Measurements from ENCODE around the gene TMEM185B.

TMEM185B gene

DNA sequence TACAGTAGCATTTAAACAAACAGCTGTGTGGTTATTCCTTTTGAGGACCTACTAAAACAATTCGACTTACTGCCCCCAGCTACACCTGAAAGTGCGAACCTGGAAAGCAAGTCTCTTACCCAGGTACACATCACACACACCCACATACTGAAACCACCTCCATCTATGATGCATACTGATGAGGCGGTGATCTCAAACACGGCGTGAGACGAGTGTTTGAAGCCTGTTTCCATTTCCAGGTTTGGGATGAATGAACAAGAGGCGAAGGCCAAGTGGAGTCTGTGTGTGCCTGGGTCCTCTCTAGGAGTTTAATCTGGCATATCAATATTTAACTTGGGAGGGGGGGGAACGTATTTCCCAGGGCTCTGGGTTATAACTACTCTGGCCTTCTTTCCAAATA lies 1.6 kb downstream of the TMEM185B start:
- H3K4me3 ChIP-seq (ENCODE audit: extremely low read depth, insufficient read depth, low read length, poor library complexity, severe bottlenecking): no peak overlapping the region
- peaks cover 13% of the 10 kb centered on the region for H3K36me3 ChIP-seq (ENCODE audit: control insufficient read depth, insufficient read depth, low read length)
- no peaks in the 10 kb centered on the region for H3K4me1 ChIP-seq (ENCODE audit: control insufficient read depth, insufficient read depth, low read length, poor library complexity, severe bottlenecking)
- H3K27ac ChIP-seq (ENCODE audit: low read depth, low read length, severe bottlenecking): no peak overlapping the region
- WGBS, 2 experiments (ENCODE audit: insufficient coverage in 2 of 2): 96 to 98% methylated on average over 6 to 8 of the region's 8 CpGs
- peaks cover 8% of the 10 kb centered on the region for H3K9me3 ChIP-seq (ENCODE audit: control insufficient read depth, low read length)

DNA sequence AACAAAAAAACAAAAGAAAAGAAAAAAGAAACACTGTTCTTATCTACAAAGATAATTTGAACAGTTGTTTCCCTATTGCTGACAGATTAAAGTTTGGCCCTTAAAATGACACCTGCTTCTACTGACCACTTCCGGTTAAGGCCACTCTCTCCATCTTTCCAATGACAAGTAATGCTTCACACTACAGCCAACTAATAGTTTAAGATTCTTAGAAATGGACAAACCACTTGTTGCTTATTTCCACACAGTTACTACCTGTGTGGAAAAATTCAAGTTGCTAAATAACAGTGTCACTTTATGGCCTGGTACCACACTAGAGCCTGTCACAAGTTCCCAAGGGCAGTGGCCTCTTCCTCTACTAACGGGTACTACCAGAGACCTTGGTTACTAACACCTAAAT lies 2.4 kb downstream of the TMEM185B start:
- Histone ChIP-seq H3K27ac (ENCODE audit: low read depth, low read length, severe bottlenecking) (no peak overlapping the region), H3K9me3 (ENCODE audit: control insufficient read depth, low read length) (peaks cover 8% of the 10 kb centered on the region), H3K4me3 (ENCODE audit: extremely low read depth, insufficient read depth, low read length, poor library complexity, severe bottlenecking) (no peak overlapping the region), H3K36me3 (ENCODE audit: control insufficient read depth, insufficient read depth, low read length) (peaks cover 13% of the 10 kb centered on the region), H3K4me1 (ENCODE audit: control insufficient read depth, insufficient read depth, low read length, poor library complexity, severe bottlenecking) (no peaks in the 10 kb centered on the region)
- 81 to 93% methylated on average over 1 to 2 of the region's 2 CpGs for WGBS, 2 experiments (ENCODE audit: insufficient coverage in 2 of 2)

GRCh38 chr2:120219766-120220165 lies 3.4 kb downstream of the TMEM185B start:
- 95 to 100% methylated on average over 1 to 4 of the region's 5 CpGs for WGBS, 2 experiments (ENCODE audit: insufficient coverage in 2 of 2)
- H3K36me3 ChIP-seq (ENCODE audit: control insufficient read depth, insufficient read depth, low read length): peaks cover 13% of the 10 kb centered on the region

GRCh38 chr2:120219291-120219690 lies 3.9 kb downstream of the TMEM185B start:
- WGBS, 2 experiments (ENCODE audit: insufficient coverage in 2 of 2): 100% methylated on average over 4 of the region's 5 CpGs; no CpG with 5 or more reads in 1 of the 2 experiments
- Histone ChIP-seq H3K27ac (ENCODE audit: low read depth, low read length, severe bottlenecking) (no peak overlapping the region), H3K36me3 (ENCODE audit: control insufficient read depth, insufficient read depth, low read length) (peaks cover 13% of the 10 kb centered on the region), H3K4me1 (ENCODE audit: control insufficient read depth, insufficient read depth, low read length, poor library complexity, severe bottlenecking) (no peaks in the 10 kb centered on the region), H3K4me3 (ENCODE audit: extremely low read depth, insufficient read depth, low read length, poor library complexity, severe bottlenecking) (no peak overlapping the region), H3K9me3 (ENCODE audit: control insufficient read depth, low read length) (peaks cover 8% of the 10 kb centered on the region)

More at GRCh38 chr2:120219766-120220165, 3.4 kb downstream of the TMEM185B start:
- H3K4me1 ChIP-seq (ENCODE audit: control insufficient read depth, insufficient read depth, low read length, poor library complexity, severe bottlenecking): no peaks in the 10 kb centered on the region
- peaks cover 8% of the 10 kb centered on the region for H3K9me3 ChIP-seq (ENCODE audit: control insufficient read depth, low read length)
- H3K27ac ChIP-seq (ENCODE audit: low read depth, low read length, severe bottlenecking): no peak overlapping the region
- no peak overlapping the region for H3K4me3 ChIP-seq (ENCODE audit: extremely low read depth, insufficient read depth, low read length, poor library complexity, severe bottlenecking)

DNA sequence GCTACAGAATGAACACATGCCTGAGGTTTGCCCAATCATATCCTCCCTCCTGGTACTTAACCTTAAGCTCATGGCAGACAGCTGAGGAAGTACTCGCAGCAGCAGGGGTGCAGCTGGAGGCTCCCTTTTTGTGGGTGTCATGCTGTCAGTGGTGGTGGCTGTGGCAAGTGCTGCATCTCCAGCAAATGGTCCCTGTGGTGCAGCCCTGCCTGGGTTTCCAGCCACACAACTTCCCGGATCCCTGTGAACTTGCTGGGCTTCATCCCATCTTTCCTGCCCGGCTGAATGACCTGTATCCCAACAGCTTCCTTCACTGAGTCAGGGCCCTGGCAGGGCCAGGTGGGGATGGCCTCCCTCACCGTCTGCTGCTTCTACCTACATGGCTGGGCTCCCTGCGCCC lies 5.0 kb downstream of the TMEM185B start:
- H3K9me3 ChIP-seq (ENCODE audit: control insufficient read depth, low read length): peaks cover 8% of the 10 kb centered on the region
- no peak overlapping the region for H3K27ac ChIP-seq (ENCODE audit: low read depth, low read length, severe bottlenecking)
- H3K36me3 ChIP-seq (ENCODE audit: control insufficient read depth, insufficient read depth, low read length): peaks cover 13% of the 10 kb centered on the region
- H3K4me3 ChIP-seq (ENCODE audit: extremely low read depth, insufficient read depth, low read length, poor library complexity, severe bottlenecking): no peak overlapping the region
- H3K4me1 ChIP-seq (ENCODE audit: control insufficient read depth, insufficient read depth, low read length, poor library complexity, severe bottlenecking): no peaks in the 10 kb centered on the region
- WGBS, 2 experiments (ENCODE audit: insufficient coverage in 2 of 2): 82 to 94% methylated on average over 2 to 4 of the region's 5 CpGs

- H3K27ac ChIP-seq (ENCODE audit: low read depth, low read length, severe bottlenecking): no peak overlapping the region
Measured at GRCh38 chr2:120210270-120210693, 12.9 kb downstream of the TMEM185B start.

DNA sequence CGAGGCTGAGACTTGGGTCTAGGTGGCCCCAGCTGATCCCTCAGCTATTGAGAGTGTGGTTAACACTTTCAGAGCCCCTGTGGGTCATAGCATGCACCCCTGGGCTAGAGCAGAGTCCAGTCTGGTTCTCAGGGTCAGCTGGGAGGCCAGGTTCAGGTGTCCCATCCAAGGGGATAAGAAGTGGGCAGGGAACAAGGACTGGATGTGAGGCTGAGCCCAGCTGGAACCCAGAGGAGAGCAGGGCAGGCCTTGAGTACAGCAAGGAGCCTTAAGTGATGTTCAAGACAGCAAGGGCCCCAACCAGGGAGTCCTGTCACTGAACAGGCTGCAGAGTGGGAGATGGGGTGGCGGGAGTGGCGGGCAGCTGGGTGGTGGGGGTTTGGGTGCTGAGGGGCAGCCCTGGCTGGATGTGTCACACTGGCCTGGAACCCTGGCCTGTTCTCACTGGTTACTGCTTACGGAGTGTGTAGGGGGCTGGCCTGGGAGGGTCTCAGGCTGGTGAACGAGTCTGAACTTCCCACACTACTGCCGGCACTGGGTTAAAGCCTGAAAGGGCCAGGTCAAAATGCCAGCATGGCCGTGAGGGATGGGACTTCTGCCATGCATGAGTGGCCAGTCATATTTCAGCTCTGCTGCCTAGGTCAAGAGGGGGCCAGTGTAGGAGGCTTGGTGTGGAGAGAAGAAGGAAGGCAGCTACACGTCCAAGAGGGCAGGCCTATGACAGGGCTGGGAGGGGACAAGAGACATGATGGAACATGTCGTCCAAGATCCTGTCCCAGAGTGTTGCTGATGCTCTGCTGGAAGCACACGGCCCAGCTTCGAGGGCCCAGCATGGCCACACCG lies 13.6 kb downstream of the TMEM185B start:
- Histone ChIP-seq H3K9me3 (ENCODE audit: control insufficient read depth, low read length) (no peaks in the 10 kb centered on the region), H3K27ac (ENCODE audit: low read depth, low read length, severe bottlenecking) (no peak overlapping the region), H3K36me3 (ENCODE audit: control insufficient read depth, insufficient read depth, low read length) (no peaks in the 10 kb centered on the region), H3K4me3 (ENCODE audit: extremely low read depth, insufficient read depth, low read length, poor library complexity, severe bottlenecking) (no peak overlapping the region), H3K4me1 (ENCODE audit: control insufficient read depth, insufficient read depth, low read length, poor library complexity, severe bottlenecking) (no peaks in the 10 kb centered on the region)
- WGBS, 2 experiments (ENCODE audit: insufficient coverage in 2 of 2): 89 to 92% methylated on average over 6 to 9 of the region's 12 CpGs

More at GRCh38 chr2:120210270-120210693, 12.9 kb downstream of the TMEM185B start:
- H3K9me3 ChIP-seq (ENCODE audit: control insufficient read depth, low read length): no peaks in the 10 kb centered on the region
- WGBS, 2 experiments (ENCODE audit: insufficient coverage in 2 of 2): 67 to 78% methylated on average over 3 to 7 of the region's 10 CpGs
- no peaks in the 10 kb centered on the region for H3K4me1 ChIP-seq (ENCODE audit: control insufficient read depth, insufficient read depth, low read length, poor library complexity, severe bottlenecking)
- H3K36me3 ChIP-seq (ENCODE audit: control insufficient read depth, insufficient read depth, low read length): no peaks in the 10 kb centered on the region
- H3K4me3 ChIP-seq (ENCODE audit: extremely low read depth, insufficient read depth, low read length, poor library complexity, severe bottlenecking): no peak overlapping the region

DNA sequence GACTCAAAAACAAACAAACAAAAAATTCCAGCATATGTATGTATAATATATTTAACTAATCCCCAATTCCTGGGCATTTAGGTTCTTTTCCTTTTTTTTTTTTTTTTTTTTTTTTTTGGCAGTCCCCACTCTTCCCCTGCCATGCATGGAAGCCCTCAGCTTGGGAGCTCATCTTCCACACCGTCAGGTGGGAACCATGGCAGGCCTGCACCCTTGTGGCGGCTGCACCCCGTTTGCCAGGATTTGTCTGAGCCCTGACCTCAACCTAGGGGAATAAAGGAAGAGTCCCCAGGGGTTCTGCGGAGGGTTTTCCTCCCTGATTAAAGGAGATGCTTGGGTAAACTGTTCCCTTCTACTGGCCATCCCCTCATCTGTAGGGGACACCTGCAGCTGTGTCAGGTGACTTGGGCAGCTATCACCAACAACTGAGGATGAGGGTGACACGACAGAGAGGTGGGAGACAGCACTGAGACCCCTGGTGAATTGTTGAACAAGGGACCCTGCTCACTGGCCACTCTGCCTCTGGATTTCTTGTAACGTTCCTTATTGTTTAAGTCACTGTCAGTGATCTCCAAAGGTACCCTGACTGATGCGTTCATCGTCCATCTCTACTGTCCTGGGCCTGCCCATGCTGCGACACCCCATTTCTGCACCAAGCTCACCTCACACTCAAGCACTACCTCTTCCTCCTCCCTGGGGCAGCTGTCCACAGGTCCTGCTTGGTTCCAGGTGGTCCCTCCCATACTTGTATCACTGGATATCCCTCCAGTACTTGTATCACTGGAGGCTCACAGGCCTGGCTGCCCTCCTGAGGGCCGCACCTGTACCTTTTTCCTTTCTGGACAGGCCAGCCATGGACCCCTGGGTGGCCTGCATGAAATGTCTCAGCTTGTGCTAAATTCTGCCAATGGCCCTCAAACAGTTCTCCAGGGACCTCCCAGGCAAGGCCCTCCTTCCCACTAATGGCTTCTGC lies 14.5 kb downstream of the TMEM185B start:
- Histone ChIP-seq H3K4me3 (ENCODE audit: extremely low read depth, insufficient read depth, low read length, poor library complexity, severe bottlenecking) (no peak overlapping the region), H3K36me3 (ENCODE audit: control insufficient read depth, insufficient read depth, low read length) (no peaks in the 10 kb centered on the region), H3K27ac (ENCODE audit: low read depth, low read length, severe bottlenecking) (no peak overlapping the region), H3K4me1 (ENCODE audit: control insufficient read depth, insufficient read depth, low read length, poor library complexity, severe bottlenecking) (no peaks in the 10 kb centered on the region), H3K9me3 (ENCODE audit: control insufficient read depth, low read length) (no peaks in the 10 kb centered on the region)
- 87 to 96% methylated on average over 8 of the region's 10 CpGs for WGBS, 2 experiments (ENCODE audit: insufficient coverage in 2 of 2)

GRCh38 chr2:120206022-120206581 lies 17.1 kb downstream of the TMEM185B start:
- no peaks in the 10 kb centered on the region for H3K36me3 ChIP-seq (ENCODE audit: control insufficient read depth, insufficient read depth, low read length)
- 50 to 66% methylated on average over 8 of the region's 8 CpGs for WGBS, 2 experiments (ENCODE audit: insufficient coverage in 2 of 2)
- H3K4me3 ChIP-seq (ENCODE audit: extremely low read depth, insufficient read depth, low read length, poor library complexity, severe bottlenecking): no peak overlapping the region
- no peaks in the 10 kb centered on the region for H3K4me1 ChIP-seq (ENCODE audit: control insufficient read depth, insufficient read depth, low read length, poor library complexity, severe bottlenecking)
- no peaks in the 10 kb centered on the region for H3K9me3 ChIP-seq (ENCODE audit: control insufficient read depth, low read length)
- H3K27ac ChIP-seq (ENCODE audit: low read depth, low read length, severe bottlenecking): no peak overlapping the region

GRCh38 chr2:120204945-120205670 lies 18.1 kb downstream of the TMEM185B start:
- 90 to 96% methylated on average over 9 of the region's 12 CpGs for whole genome bisulfite sequencing, 2 experiments (ENCODE audit: insufficient coverage in 2 of 2)
- no peaks in the 10 kb centered on the region for H3K4me1 ChIP-seq (ENCODE audit: control insufficient read depth, insufficient read depth, low read length, poor library complexity, severe bottlenecking)
- H3K4me3 ChIP-seq (ENCODE audit: extremely low read depth, insufficient read depth, low read length, poor library complexity, severe bottlenecking): no peak overlapping the region
- no peaks in the 10 kb centered on the region for H3K36me3 ChIP-seq (ENCODE audit: control insufficient read depth, insufficient read depth, low read length)
- no peak overlapping the region for H3K27ac ChIP-seq (ENCODE audit: low read depth, low read length, severe bottlenecking)
- H3K9me3 ChIP-seq (ENCODE audit: control insufficient read depth, low read length): no peaks in the 10 kb centered on the region

Measured in mesodermal cell (in vitro differentiated cells).